Measurements from ENCODE around the gene CFL2.

The CFL2 gene

GRCh38 chr14:34668111-34668510, 46.3 kb downstream of the CFL2 start:
- no peak for DNase-seq

- DNase-seq = no peak
Observed at GRCh38 chr14:34667007-34667406, 47.4 kb downstream of the CFL2 start.

GRCh38 chr14:34665785-34666435, 48.5 kb downstream of the CFL2 start:
- no peak for DNase-seq

GRCh38 chr14:34662561-34663088, 51.8 kb downstream of the CFL2 start:
- no peak for DNase-seq

GRCh38 chr14:34660796-34661195, 53.6 kb downstream of the CFL2 start:
- no peak for DNase-seq

Data from stimulated activated CD4-positive, alpha-beta T cell treated with anti-CD3 and anti-CD28 coated beads, Interleukin-4, amount 100 ng/mL, for 4 hours (primary cell).